IMR-90 (cell line): ENCODE data around the gene LHFPL6. TPM values are rescaled to one million over a fixed set of nuclear protein-coding genes. Genes with fewer than 3 reads are reported as not detected.

Source experiments
- ATAC-seq: fragments of 200-7000 bp; cut with Tn5 transposase; 2 replicates; pipeline ENCODE4 v1.9.1; 2020; ENCODE audit warnings: low read depth, mild to moderate bottlenecking, moderate library complexity
- BruUV-seq: library from RNA; stranded (reverse); fragments of 400-500 nt; replicated peaks from 2 replicates; lab custom pipeline; 2021; lab: Mats Ljungman, UMichigan
- CTCF ChIA-PET: fragments of 300-600 bp; formaldehyde crosslinking; extraction: SDS; loops from one replicate; lab custom pipeline; 2021; ENCODE audit warnings: antibody characterized with exemption; lab: Yijun Ruan, JAX
- POLR2A ChIA-PET: fragments of 300-600 bp; sonication (Branson Sonifier 250); formaldehyde crosslinking; loops from one replicate; lab custom pipeline; 2022; ENCODE audit warnings: antibody characterized with exemption; ENCODE audit not compliant: unreplicated experiment; lab: Charles Lee
- DNase-seq: peaks from one replicate; pipeline ENCODE4 v3.0.0; 2013
- H2AFZ ChIP-seq: replicated peaks from 2 replicates; pipeline ENCODE3; 2013; ENCODE audit warnings: low read length, mild to moderate bottlenecking; ENCODE audit not compliant: poor library complexity
- H2AK5ac ChIP-seq: 2 replicates; pipeline ENCODE4 v1.6.1; 2013; ENCODE audit warnings: low read depth, low read length, inconsistent platforms
- H2AK9ac ChIP-seq: replicated peaks from 2 replicates; pipeline ENCODE3; 2013; ENCODE audit warnings: mild to moderate bottlenecking, low read depth, low read length, moderate library complexity; ENCODE audit not compliant: poor library complexity
- H2BK120ac ChIP-seq: 2 replicates; pipeline ENCODE4 v1.6.1; 2013; ENCODE audit warnings: low read depth, low read length, inconsistent platforms
- H2BK15ac ChIP-seq: 3 replicates; pipeline ENCODE4 v1.6.1; 2013; ENCODE audit warnings: low read depth, low read length, inconsistent platforms
- H2BK20ac ChIP-seq: 2 replicates; pipeline ENCODE4 v1.6.1; 2013; ENCODE audit warnings: low read depth, mild to moderate bottlenecking, inconsistent platforms, low read length, moderate library complexity
- H2BK5ac ChIP-seq: 2 replicates; pipeline ENCODE4 v1.6.1; 2013; ENCODE audit warnings: mild to moderate bottlenecking, low read depth, low read length, inconsistent platforms; ENCODE audit not compliant: poor library complexity, severe bottlenecking
- H3K14ac ChIP-seq: replicated peaks from 2 replicates; pipeline ENCODE4 v1.6.1; 2013; ENCODE audit warnings: low read depth, low read length, inconsistent platforms
- H3K18ac ChIP-seq: 2 replicates; pipeline ENCODE4 v1.6.1; 2013; ENCODE audit warnings: low read depth, low read length, control low read depth
- H3K23ac ChIP-seq: 2 replicates; pipeline ENCODE4 v1.6.1; 2013; ENCODE audit warnings: low read depth, low read length, inconsistent platforms
- H3K27ac ChIP-seq: 2 replicates; pipeline ENCODE4 v1.5.1; 2013; ENCODE audit warnings: mild to moderate bottlenecking, control low read depth, low read length; ENCODE audit not compliant: insufficient read depth
- H3K27me3 ChIP-seq: 2 replicates; pipeline ENCODE4 v1.6.1; 2013; ENCODE audit warnings: low read length; ENCODE audit not compliant: control insufficient read depth, insufficient read depth
- H3K36me3 ChIP-seq: 2 replicates; pipeline ENCODE4 v1.6.1; 2013; ENCODE audit warnings: low read length, mixed read lengths; ENCODE audit not compliant: control insufficient read depth, insufficient read depth
- H3K4ac ChIP-seq: 2 replicates; pipeline ENCODE4 v1.6.1; 2013; ENCODE audit warnings: low read depth, low read length, inconsistent platforms
- H3K4me1 ChIP-seq: 2 replicates; pipeline ENCODE4 v1.6.1; 2013; ENCODE audit warnings: low read length, mixed read lengths; ENCODE audit not compliant: control insufficient read depth, insufficient read depth
- H3K4me2 ChIP-seq: 2 replicates; pipeline ENCODE4 v1.6.1; 2013; ENCODE audit warnings: low read depth, mild to moderate bottlenecking, control low read depth, low read length, moderate library complexity
- H3K4me3 ChIP-seq: 2 replicates; pipeline ENCODE4 v1.5.1; 2013; ENCODE audit warnings: low read depth, mild to moderate bottlenecking, control low read depth, low read length, moderate library complexity; ENCODE audit not compliant: insufficient read depth
- H3K56ac ChIP-seq: 2 replicates; pipeline ENCODE4 v1.6.1; 2013; ENCODE audit warnings: low read length, inconsistent platforms; ENCODE audit not compliant: insufficient read depth; ENCODE audit errors: extremely low read depth
- H3K79me1 ChIP-seq, 2 experiments: 2 replicates each; pipeline ENCODE4 v1.6.1; 2013; ENCODE audit warnings: low read length in 2 of 2, inconsistent platforms in 1 of 2, low read depth in 1 of 2
- H3K9ac ChIP-seq: 2 replicates; pipeline ENCODE4 v1.6.1; 2013; ENCODE audit warnings: low read depth, low read length, control low read depth
- H3K9me1 ChIP-seq: 2 replicates; pipeline ENCODE4 v1.6.1; 2013; ENCODE audit warnings: low read length, inconsistent platforms; ENCODE audit not compliant: insufficient read depth
- H3K9me3 ChIP-seq: 2 replicates; pipeline ENCODE4 v1.6.1; 2013; ENCODE audit warnings: low read length; ENCODE audit not compliant: control insufficient read depth, insufficient read depth
- H4K20me1 ChIP-seq: 2 replicates; pipeline ENCODE4 v1.6.1; 2013; ENCODE audit warnings: low read length, inconsistent platforms; ENCODE audit not compliant: insufficient read depth
- H4K5ac ChIP-seq: 2 replicates; pipeline ENCODE4 v1.6.1; 2013; ENCODE audit warnings: mild to moderate bottlenecking, low read depth, low read length, control low read depth
- H4K8ac ChIP-seq, 2 experiments: 2 replicates each; pipeline ENCODE4 v1.6.1; 2013; ENCODE audit warnings: low read depth in 2 of 2, low read length in 2 of 2, control low read depth in 1 of 2, inconsistent platforms in 1 of 2
- H4K91ac ChIP-seq: 2 replicates; pipeline ENCODE4 v1.6.1; 2013; ENCODE audit warnings: low read depth, low read length, inconsistent platforms; ENCODE audit not compliant: insufficient read depth
- BHLHE40 ChIP-seq: fragments of 150-350 bp; IDR thresholded peaks from 2 replicates; pipeline ENCODE4 v1.6.1; 2016; ENCODE audit warnings: mild to moderate bottlenecking, low read depth, low read length
- CEBPB ChIP-seq: IDR thresholded peaks from 2 replicates; pipeline ENCODE4 v1.6.1; 2012; ENCODE audit warnings: low read depth, low read length, improper control_type of control experiment
- CHD1 ChIP-seq: IDR thresholded peaks from 2 replicates; pipeline ENCODE4 v1.6.1; 2012; ENCODE audit warnings: low read depth, low read length, improper control_type of control experiment
- FOS ChIP-seq: fragments of 150-350 bp; IDR thresholded peaks from 2 replicates; pipeline ENCODE4 v1.6.1; 2016; ENCODE audit warnings: low read depth, low read length
- MAFK ChIP-seq: IDR thresholded peaks from 2 replicates; pipeline ENCODE4 v1.6.1; 2012; ENCODE audit warnings: low read depth, low read length, improper control_type of control experiment
- MAZ ChIP-seq: IDR thresholded peaks from 2 replicates; pipeline ENCODE4 v1.6.1; 2012; ENCODE audit warnings: low read depth, mild to moderate bottlenecking, low read length, improper control_type of control experiment, moderate library complexity, borderline replicate concordance
- MXI1 ChIP-seq: IDR thresholded peaks from 2 replicates; pipeline ENCODE4 v1.6.1; 2012; ENCODE audit warnings: low read depth, mild to moderate bottlenecking, low read length, moderate library complexity, borderline replicate concordance
- NFE2L2 ChIP-seq: fragments of 150-350 bp; IDR thresholded peaks from 2 replicates; pipeline ENCODE4 v1.6.1; 2016; ENCODE audit warnings: low read depth, mild to moderate bottlenecking, low read length
- POLR2A ChIP-seq: IDR thresholded peaks from 2 replicates; pipeline ENCODE4 v1.6.1; 2012; ENCODE audit warnings: mild to moderate bottlenecking, low read depth, low read length
- RAD21 ChIP-seq: IDR thresholded peaks from 2 replicates; pipeline ENCODE4 v1.6.1; 2012; ENCODE audit warnings: low read length, improper control_type of control experiment
- RCOR1 ChIP-seq: IDR thresholded peaks from 2 replicates; pipeline ENCODE4 v1.6.1; 2012; ENCODE audit warnings: mild to moderate bottlenecking, low read length, improper control_type of control experiment; ENCODE audit not compliant: insufficient replicate concordance
- RFX5 ChIP-seq: IDR thresholded peaks from 2 replicates; pipeline ENCODE4 v1.8.0; 2012; ENCODE audit warnings: low read depth, mild to moderate bottlenecking, low read length, moderate library complexity
- SMC3 ChIP-seq: fragments of 150-350 bp; IDR thresholded peaks from 2 replicates; pipeline ENCODE4 v1.6.1; 2016; ENCODE audit warnings: low read depth, mild to moderate bottlenecking, antibody characterized with exemption, low read length, moderate library complexity
- WGBS, 2 experiments: methylation state at CpG; one replicate each; pipeline versions ENCODE4 v1.1.5 to v1.1.7; 2013; ENCODE audit warnings: missing lambda C conversion rate in 2 of 2; ENCODE audit not compliant: insufficient read length in 1 of 2; ENCODE audit errors: extremely low coverage in 2 of 2; 5-methylcytosine and 5-hydroxymethylcytosine counted together
- dilution Hi-C: fragments of 300-500 bp; cut with HindIII; formaldehyde crosslinking; loops from one replicate; pipeline ENCODE4 v1.14.3; 2018; ENCODE audit warnings: low sequenced_read_pairs; ENCODE audit not compliant: unreplicated experiment
- in situ Hi-C: fragments of 300-500 bp; cut with MboI; formaldehyde crosslinking; loops from 3 replicates; pipeline ENCODE4 v1.14.3; 2019; ENCODE audit warnings: low sequenced_read_pairs, inconsistent platforms, mixed read lengths
- intact Hi-C: fragments of 100-400 bp; cut with micrococcal nuclease; formaldehyde crosslinking; loops from 2 replicates; pipeline ENCODE4 v1.10.0; 2022
- polyA plus RNA-seq, 3 experiments: library from polyadenylated mRNA; depleted of rRNA; stranded (reverse); fragments of >200 nt; gene quantifications; 2 replicates each; pipeline ENCODE4 v1.2.3, GENCODE V29; 2012; ENCODE audit warnings: low replicate concordance in 1 of 3
- total RNA-seq: library from RNA; depleted of rRNA; stranded (reverse); fragments of >200 nt; gene quantifications from 2 replicates; pipeline ENCODE4 v1.2.3, GENCODE V29; 2012
- TF ChIP-seq, protein P1 (sequence below): conservative IDR thresholded peaks from 2 replicates; pipeline ENCODE4 v1.5.1; 2012; ENCODE audit warnings: mild to moderate bottlenecking, low read depth, low read length, improper control_type of control experiment
- TF ChIP-seq, protein P2 (sequence below): fragments of 150-350 bp; IDR thresholded peaks from 2 replicates; pipeline ENCODE4 v1.6.1; 2017; ENCODE audit warnings: mild to moderate bottlenecking, antibody characterized with exemption, low read length, low read depth
- TF ChIP-seq, protein P3 (sequence below): fragments of 150-350 bp; IDR thresholded peaks from 2 replicates; pipeline ENCODE4 v1.6.1; 2016; ENCODE audit warnings: low read depth, mild to moderate bottlenecking, low read length, moderate library complexity, borderline replicate concordance

Gene LHFPL6
- total and polyA plus RNA-seq, 2 of the 4 experiments (the other 2 are of a cell fraction) = 24.7 to 36.1 TPM

DNA sequence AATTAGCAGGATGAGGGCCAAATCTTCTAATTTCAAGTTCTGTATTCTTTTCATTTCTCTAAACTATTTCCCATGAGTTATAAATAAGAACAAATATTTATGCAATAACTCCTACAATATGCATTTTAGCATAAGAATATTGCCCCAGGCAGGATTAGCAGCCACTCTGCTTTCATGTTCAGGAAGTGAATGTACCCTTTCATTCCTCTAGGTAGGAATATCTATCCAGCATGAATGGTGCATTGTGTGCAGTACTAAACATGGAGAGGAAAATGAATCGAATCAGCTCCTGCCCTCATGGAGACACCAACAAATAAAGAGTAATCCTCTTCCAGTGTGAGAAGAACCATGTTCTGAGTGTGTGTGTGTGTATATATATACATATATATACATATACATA lies 41.0 kb downstream of the LHFPL6 start:
- H3K14ac ChIP-seq = no peak overlapping the region
- dilution Hi-C loops (no loop called here), in situ Hi-C loops (no loop called here), intact Hi-C loops (no loop called here)
- no peak for DNase-seq
- H2BK120ac ChIP-seq = no peak overlapping the region
- H2BK15ac ChIP-seq = no peak overlapping the region
- no peak overlapping the region for H4K91ac ChIP-seq
- H3K4me3 ChIP-seq = no peak overlapping the region
- H2BK20ac ChIP-seq = 0 out of 2 replicates have a peak overlapping the region, but pooled peaks have one; percentile 8
- H3K4ac ChIP-seq = no peak overlapping the region
- H4K5ac ChIP-seq = no peak overlapping the region; the same call in 1 of the 2 replicates
- no peaks in the 10 kb centered on the region for H3K36me3 ChIP-seq
- no TSS peak for BruUV-seq
- H3K56ac ChIP-seq = no peak overlapping the region
- H3K27me3 ChIP-seq = no peaks in the 10 kb centered on the region
- H4K8ac ChIP-seq = peak overlapping the region in 1 of 2 experiments; percentile 24; a peak in 1 of 4 replicates
- H3K9me3 ChIP-seq = no peaks in the 10 kb centered on the region
- H2AK5ac ChIP-seq = no peak overlapping the region
- H2AK9ac ChIP-seq = no peak overlapping the region
- H3K9ac ChIP-seq = no peak overlapping the region
- ATAC-seq = no peak
- H3K4me2 ChIP-seq = no peak overlapping the region
- H2BK5ac ChIP-seq = no peak overlapping the region
- H3K23ac ChIP-seq = no peak overlapping the region
- no peak overlapping the region for H2AFZ ChIP-seq
- TF ChIP-seq RCOR1 (no peak), RAD21 (no peak), MAZ (no peak), CHD1 (no peak), FOS (no peak), RFX5 (no peak), BHLHE40 (no peak), SMC3 (no peak), NFE2L2 (no peak), MAFK (no peak), POLR2A (no peak), MXI1 (no peak), CEBPB (no peak)
- TF ChIP-seq, protein P1, sequence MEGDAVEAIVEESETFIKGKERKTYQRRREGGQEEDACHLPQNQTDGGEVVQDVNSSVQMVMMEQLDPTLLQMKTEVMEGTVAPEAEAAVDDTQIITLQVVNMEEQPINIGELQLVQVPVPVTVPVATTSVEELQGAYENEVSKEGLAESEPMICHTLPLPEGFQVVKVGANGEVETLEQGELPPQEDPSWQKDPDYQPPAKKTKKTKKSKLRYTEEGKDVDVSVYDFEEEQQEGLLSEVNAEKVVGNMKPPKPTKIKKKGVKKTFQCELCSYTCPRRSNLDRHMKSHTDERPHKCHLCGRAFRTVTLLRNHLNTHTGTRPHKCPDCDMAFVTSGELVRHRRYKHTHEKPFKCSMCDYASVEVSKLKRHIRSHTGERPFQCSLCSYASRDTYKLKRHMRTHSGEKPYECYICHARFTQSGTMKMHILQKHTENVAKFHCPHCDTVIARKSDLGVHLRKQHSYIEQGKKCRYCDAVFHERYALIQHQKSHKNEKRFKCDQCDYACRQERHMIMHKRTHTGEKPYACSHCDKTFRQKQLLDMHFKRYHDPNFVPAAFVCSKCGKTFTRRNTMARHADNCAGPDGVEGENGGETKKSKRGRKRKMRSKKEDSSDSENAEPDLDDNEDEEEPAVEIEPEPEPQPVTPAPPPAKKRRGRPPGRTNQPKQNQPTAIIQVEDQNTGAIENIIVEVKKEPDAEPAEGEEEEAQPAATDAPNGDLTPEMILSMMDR = no peak
- TF ChIP-seq, protein P2, sequence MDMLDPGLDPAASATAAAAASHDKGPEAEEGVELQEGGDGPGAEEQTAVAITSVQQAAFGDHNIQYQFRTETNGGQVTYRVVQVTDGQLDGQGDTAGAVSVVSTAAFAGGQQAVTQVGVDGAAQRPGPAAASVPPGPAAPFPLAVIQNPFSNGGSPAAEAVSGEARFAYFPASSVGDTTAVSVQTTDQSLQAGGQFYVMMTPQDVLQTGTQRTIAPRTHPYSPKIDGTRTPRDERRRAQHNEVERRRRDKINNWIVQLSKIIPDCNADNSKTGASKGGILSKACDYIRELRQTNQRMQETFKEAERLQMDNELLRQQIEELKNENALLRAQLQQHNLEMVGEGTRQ = no peak
- TF ChIP-seq, protein P3, sequence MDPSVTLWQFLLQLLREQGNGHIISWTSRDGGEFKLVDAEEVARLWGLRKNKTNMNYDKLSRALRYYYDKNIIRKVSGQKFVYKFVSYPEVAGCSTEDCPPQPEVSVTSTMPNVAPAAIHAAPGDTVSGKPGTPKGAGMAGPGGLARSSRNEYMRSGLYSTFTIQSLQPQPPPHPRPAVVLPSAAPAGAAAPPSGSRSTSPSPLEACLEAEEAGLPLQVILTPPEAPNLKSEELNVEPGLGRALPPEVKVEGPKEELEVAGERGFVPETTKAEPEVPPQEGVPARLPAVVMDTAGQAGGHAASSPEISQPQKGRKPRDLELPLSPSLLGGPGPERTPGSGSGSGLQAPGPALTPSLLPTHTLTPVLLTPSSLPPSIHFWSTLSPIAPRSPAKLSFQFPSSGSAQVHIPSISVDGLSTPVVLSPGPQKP = no peak
- H3K18ac ChIP-seq = no peak overlapping the region
- POLR2A ChIA-PET = no interaction called here
- WGBS, 2 experiments = no CpG with 5 or more reads among the region's 1 CpG
- CTCF ChIA-PET = no interaction called here
- H4K20me1 ChIP-seq = no peaks in the 10 kb centered on the region
- H3K9me1 ChIP-seq = 0 out of 2 replicates have a peak, but pooled peaks cover 5% of the 10 kb centered on the region
- peaks cover 44 to 67% of the 10 kb centered on the region in 2 experiments for H3K79me1 ChIP-seq
- peaks cover 10% of the 10 kb centered on the region for H3K4me1 ChIP-seq
- no peak overlapping the region for H3K27ac ChIP-seq
